Measurements from ENCODE around the gene RALGPS2.

Gene RALGPS2

DNA sequence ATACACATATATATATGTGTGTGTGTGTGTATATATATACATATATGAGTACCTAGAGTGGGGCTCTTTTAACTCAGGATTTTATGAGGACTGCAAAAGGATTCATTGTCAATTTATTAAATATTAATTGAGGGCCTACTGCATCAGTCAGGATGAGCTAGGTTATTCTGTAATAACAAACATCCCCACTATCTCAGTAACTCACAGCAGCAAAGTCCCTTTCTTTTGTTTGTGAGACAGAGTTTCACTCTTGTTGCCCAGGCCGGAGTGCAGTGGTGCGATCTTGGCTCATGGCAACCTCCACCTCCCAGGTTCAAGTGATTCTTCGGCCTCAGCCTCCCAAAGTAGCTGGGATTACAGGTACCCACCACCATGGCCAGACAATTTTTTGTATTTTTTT, 236.8 kb downstream of the RALGPS2 start:
- DNase-seq (ENCODE audit: low spot score) = no peak
- TF ChIP-seq, protein P1, sequence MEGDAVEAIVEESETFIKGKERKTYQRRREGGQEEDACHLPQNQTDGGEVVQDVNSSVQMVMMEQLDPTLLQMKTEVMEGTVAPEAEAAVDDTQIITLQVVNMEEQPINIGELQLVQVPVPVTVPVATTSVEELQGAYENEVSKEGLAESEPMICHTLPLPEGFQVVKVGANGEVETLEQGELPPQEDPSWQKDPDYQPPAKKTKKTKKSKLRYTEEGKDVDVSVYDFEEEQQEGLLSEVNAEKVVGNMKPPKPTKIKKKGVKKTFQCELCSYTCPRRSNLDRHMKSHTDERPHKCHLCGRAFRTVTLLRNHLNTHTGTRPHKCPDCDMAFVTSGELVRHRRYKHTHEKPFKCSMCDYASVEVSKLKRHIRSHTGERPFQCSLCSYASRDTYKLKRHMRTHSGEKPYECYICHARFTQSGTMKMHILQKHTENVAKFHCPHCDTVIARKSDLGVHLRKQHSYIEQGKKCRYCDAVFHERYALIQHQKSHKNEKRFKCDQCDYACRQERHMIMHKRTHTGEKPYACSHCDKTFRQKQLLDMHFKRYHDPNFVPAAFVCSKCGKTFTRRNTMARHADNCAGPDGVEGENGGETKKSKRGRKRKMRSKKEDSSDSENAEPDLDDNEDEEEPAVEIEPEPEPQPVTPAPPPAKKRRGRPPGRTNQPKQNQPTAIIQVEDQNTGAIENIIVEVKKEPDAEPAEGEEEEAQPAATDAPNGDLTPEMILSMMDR (IDR thresholded peaks at IDR 0.05; ENCODE audit: extremely low read depth, missing control alignments) = no peak

DNA sequence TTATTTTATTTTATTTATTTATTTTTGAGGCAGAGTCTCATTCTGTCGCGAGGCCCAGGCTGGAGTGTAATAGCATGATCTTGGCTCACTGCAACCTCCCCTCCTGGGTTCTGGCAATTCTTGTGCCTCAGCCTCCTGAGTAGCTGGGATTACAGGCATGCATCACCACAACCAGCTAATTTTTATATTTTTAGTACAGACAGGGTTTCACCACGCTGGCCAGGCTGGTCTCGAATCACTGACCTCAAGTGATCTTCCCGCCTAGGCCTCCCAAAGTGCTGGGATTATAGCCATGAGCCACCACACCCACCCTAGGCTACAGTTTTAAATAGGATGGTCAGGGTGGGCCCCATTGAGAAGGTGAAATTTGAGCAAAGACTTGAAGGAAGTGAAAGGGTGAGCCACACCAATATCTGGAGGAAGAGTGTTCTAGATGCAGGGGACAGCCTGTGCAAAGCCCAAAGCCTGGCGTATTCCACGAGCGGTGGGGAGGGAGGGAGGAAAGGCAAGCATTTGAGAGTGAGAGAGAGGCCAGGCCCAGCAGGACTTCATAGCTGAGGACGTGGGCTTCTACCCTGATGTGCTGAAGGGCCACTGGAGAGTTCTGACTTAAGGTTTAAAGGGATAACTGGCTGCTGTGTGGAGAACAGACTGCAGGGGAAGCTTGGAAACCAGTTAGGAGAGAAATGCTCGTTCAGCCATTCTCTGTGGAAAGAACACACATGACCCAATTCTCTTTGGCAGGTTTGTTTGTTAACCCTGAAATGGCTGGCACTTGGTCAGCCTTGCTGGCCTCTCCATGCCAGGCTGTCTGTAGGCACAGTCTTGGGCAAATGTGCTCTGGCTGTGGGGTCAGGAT, 238.0 kb downstream of the RALGPS2 start:
- TF ChIP-seq, protein P1 (IDR thresholded peaks at IDR 0.05; ENCODE audit: extremely low read depth, missing control alignments) = no peak
- no peak for DNase-seq (ENCODE audit: low spot score)

- TF ChIP-seq, protein P1 (IDR thresholded peaks at IDR 0.05; ENCODE audit: extremely low read depth, missing control alignments) = no peak
- DNase-seq (ENCODE audit: low spot score) = no peak
These were observed 239.7 kb downstream of the RALGPS2 start for GRCh38 chr1:178964469-178965330.

- no peak for DNase-seq (ENCODE audit: low spot score)
- TF ChIP-seq, protein P1 (IDR thresholded peaks at IDR 0.05; ENCODE audit: extremely low read depth, missing control alignments) = no peak
These were observed 241.3 kb downstream of the RALGPS2 start for GRCh38 chr1:178966312-178966711.

DNA sequence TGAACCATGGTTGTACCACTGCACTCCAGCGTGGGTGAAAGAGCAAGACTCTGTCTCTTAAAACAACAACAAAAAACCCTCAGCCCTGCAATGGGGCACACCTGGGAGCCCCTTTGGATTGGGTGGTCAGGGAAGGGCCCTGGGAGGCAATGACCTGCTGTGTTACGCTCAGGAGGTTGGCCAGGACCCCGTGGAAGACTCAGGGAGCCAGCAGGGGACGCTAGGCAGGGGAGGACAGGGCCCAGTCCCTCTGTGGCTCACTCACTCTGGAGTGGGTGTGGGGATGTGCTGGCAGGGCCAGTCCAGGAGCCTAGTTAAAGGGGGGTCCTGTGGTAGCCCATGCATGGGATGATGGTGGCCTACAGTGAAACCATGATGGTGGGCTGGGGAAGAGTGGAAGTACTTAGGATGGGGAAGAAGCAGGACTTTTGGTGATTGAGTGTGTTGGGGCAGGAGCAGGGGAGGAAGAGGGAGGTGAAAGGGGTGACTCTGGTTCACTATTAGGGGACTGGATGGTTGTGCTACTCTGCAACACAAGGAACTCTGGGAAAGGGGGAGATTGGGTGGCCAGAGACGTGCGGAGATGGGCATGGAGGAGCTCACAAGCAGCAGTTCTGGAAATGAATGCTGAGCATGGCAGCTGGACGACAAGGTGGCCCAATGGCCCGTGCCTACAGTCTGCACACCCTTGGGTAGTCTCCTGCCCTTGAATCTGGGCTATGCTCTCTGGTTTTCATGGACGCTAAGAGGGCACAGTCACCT, 244.4 kb downstream of the RALGPS2 start:
- TF ChIP-seq, protein P1 (IDR thresholded peaks at IDR 0.05; ENCODE audit: extremely low read depth, missing control alignments) = no peak
- no peak for DNase-seq (ENCODE audit: low spot score)

DNA sequence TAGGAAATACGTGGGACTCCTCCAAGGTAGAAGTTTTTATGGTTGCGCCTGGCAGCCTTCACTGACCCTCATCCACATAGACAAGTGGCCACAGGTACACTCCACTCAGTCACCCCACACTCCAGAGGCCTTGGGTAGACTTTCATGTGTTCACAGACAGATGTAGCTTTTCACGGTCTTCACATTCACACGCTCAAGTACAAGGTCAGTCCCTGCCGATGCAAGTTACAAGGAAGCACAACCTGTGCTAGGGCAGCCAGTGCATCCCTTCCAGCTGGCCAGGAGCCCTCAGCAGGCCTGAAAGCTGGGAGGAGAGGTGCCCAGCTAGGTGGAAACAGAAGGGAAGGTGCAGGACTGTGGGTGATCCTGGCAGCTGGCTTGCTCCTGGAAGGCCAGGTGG, 245.1 kb downstream of the RALGPS2 start:
- TF ChIP-seq, protein P1 (IDR thresholded peaks at IDR 0.05; ENCODE audit: extremely low read depth, missing control alignments) = no peak
- DNase-seq (ENCODE audit: low spot score) = no peak
